ENCODE measurements around the gene ECHS1. TPM values are rescaled to one million over a fixed set of nuclear protein-coding genes. Genes with fewer than 3 reads are reported as not detected.
A peak's percentile ranks its signal among the peaks of the same experiment; 100 is the strongest.
"Not testable (repeated sequence)": the region's sequence is repeated elsewhere in the genome, so short reads cannot be mapped to it uniquely, and the experiment has no call there.

Gene ECHS1
- polyA plus RNA-seq, 2 donors, result 85.4 to 105 TPM

GRCh38 chr10:133370030-133370786 is 2.9 kb downstream of the ECHS1 start:
- no peak overlapping the region for H3K27ac ChIP-seq (ENCODE audit: low read depth in 2 of 2, low read length in 1 of 2)
- peaks cover 10 to 42% of the 10 kb centered on the region in 2 donors for H3K36me3 ChIP-seq (ENCODE audit: control insufficient read depth in 2 of 2, insufficient read depth in 2 of 2, low read length in 1 of 2)
- H3K4me3 ChIP-seq (ENCODE audit: low read depth in 1 of 2, low read length in 2 of 2), result no peak overlapping the region
- peaks cover 8 to 10% of the 10 kb centered on the region in 2 donors for H3K4me1 ChIP-seq (ENCODE audit: control insufficient read depth in 2 of 2, insufficient read depth in 2 of 2, low read length in 1 of 2)
- no peaks in the 10 kb centered on the region for H3K27me3 ChIP-seq (ENCODE audit: control insufficient read depth in 1 of 2, insufficient read depth in 2 of 2, low read length in 2 of 2)
- H3K9me3 ChIP-seq (ENCODE audit: control insufficient read depth in 2 of 2, insufficient read depth in 1 of 2, low read depth in 1 of 2, low read length in 1 of 2), result no peaks in the 10 kb centered on the region
- 91% methylated on average over 24 of the region's 24 CpGs for WGBS, 2 donors

GRCh38 chr10:133368153-133368552 is 5.0 kb downstream of the ECHS1 start:
- H3K27ac ChIP-seq (ENCODE audit: low read depth in 2 of 2, low read length in 1 of 2), result no peak overlapping the region
- H3K9me3 ChIP-seq (ENCODE audit: control insufficient read depth in 2 of 2, insufficient read depth in 1 of 2, low read depth in 1 of 2, low read length in 1 of 2), result no peaks in the 10 kb centered on the region
- H3K27me3 ChIP-seq (ENCODE audit: control insufficient read depth in 1 of 2, insufficient read depth in 2 of 2, low read length in 2 of 2), result no peaks in the 10 kb centered on the region
- H3K36me3 ChIP-seq (ENCODE audit: control insufficient read depth in 2 of 2, insufficient read depth in 2 of 2, low read length in 1 of 2), result peaks cover 10 to 48% of the 10 kb centered on the region in 2 donors
- H3K4me3 ChIP-seq (ENCODE audit: low read depth in 1 of 2, low read length in 2 of 2), result no peak overlapping the region
- WGBS, 2 donors, result 92 to 93% methylated on average over 7 of the region's 7 CpGs
- H3K4me1 ChIP-seq (ENCODE audit: control insufficient read depth in 2 of 2, insufficient read depth in 2 of 2, low read length in 1 of 2), result peaks cover 10 to 11% of the 10 kb centered on the region in 2 donors

GRCh38 chr10:133367461-133367860 is 5.7 kb downstream of the ECHS1 start:
- Histone ChIP-seq H3K4me1 (ENCODE audit: control insufficient read depth in 2 of 2, insufficient read depth in 2 of 2, low read length in 1 of 2) (peaks cover 7 to 11% of the 10 kb centered on the region in 2 donors), H3K36me3 (ENCODE audit: control insufficient read depth in 2 of 2, insufficient read depth in 2 of 2, low read length in 1 of 2) (peaks cover 10 to 54% of the 10 kb centered on the region in 2 donors)
- H3K9me3 ChIP-seq (ENCODE audit: control insufficient read depth in 2 of 2, insufficient read depth in 1 of 2, low read depth in 1 of 2, low read length in 1 of 2); H3K27ac ChIP-seq (ENCODE audit: low read depth in 2 of 2, low read length in 1 of 2); H3K4me3 ChIP-seq (ENCODE audit: low read depth in 1 of 2, low read length in 2 of 2); H3K27me3 ChIP-seq (ENCODE audit: control insufficient read depth in 1 of 2, insufficient read depth in 2 of 2, low read length in 2 of 2): not testable (repeated sequence)
- 90 to 100% methylated on average over 2 to 5 of the region's 7 CpGs for WGBS, 2 donors

GRCh38 chr10:133366751-133367150 is 6.4 kb downstream of the ECHS1 start:
- H3K27me3 ChIP-seq (ENCODE audit: control insufficient read depth in 1 of 2, insufficient read depth in 2 of 2, low read length in 2 of 2), result no peaks in the 10 kb centered on the region
- no peak overlapping the region for H3K27ac ChIP-seq (ENCODE audit: low read depth in 2 of 2, low read length in 1 of 2)
- H3K9me3 ChIP-seq (ENCODE audit: control insufficient read depth in 2 of 2, insufficient read depth in 1 of 2, low read depth in 1 of 2, low read length in 1 of 2), result no peaks in the 10 kb centered on the region
- H3K4me3 ChIP-seq (ENCODE audit: low read depth in 1 of 2, low read length in 2 of 2), result no peak overlapping the region
- peaks cover 10 to 58% of the 10 kb centered on the region in 2 donors for H3K36me3 ChIP-seq (ENCODE audit: control insufficient read depth in 2 of 2, insufficient read depth in 2 of 2, low read length in 1 of 2)
- WGBS, 2 donors, result 93 to 94% methylated on average over 13 of the region's 13 CpGs
- H3K4me1 ChIP-seq (ENCODE audit: control insufficient read depth in 2 of 2, insufficient read depth in 2 of 2, low read length in 1 of 2), result peaks cover 6 to 11% of the 10 kb centered on the region in 2 donors

GRCh38 chr10:133366130-133366478 is 7.0 kb downstream of the ECHS1 start:
- WGBS, 2 donors, result 84% methylated on average over 17 of the region's 17 CpGs
- H3K27ac ChIP-seq (ENCODE audit: low read depth in 2 of 2, low read length in 1 of 2), result no peak overlapping the region
- no peaks in the 10 kb centered on the region for H3K27me3 ChIP-seq (ENCODE audit: control insufficient read depth in 1 of 2, insufficient read depth in 2 of 2, low read length in 2 of 2)
- H3K9me3 ChIP-seq (ENCODE audit: control insufficient read depth in 2 of 2, insufficient read depth in 1 of 2, low read depth in 1 of 2, low read length in 1 of 2), result no peaks in the 10 kb centered on the region
- no peak overlapping the region for H3K4me3 ChIP-seq (ENCODE audit: low read depth in 1 of 2, low read length in 2 of 2)
- peaks cover 3 to 11% of the 10 kb centered on the region in 2 donors for H3K4me1 ChIP-seq (ENCODE audit: control insufficient read depth in 2 of 2, insufficient read depth in 2 of 2, low read length in 1 of 2)
- H3K36me3 ChIP-seq (ENCODE audit: control insufficient read depth in 2 of 2, insufficient read depth in 2 of 2, low read length in 1 of 2), result peaks cover 10 to 58% of the 10 kb centered on the region in 2 donors

GRCh38 chr10:133365461-133366129 is 7.6 kb downstream of the ECHS1 start:
- no peaks in the 10 kb centered on the region for H3K27me3 ChIP-seq (ENCODE audit: control insufficient read depth in 1 of 2, insufficient read depth in 2 of 2, low read length in 2 of 2)
- H3K36me3 ChIP-seq (ENCODE audit: control insufficient read depth in 2 of 2, insufficient read depth in 2 of 2, low read length in 1 of 2), result peaks cover 10 to 56% of the 10 kb centered on the region in 2 donors
- H3K4me1 ChIP-seq (ENCODE audit: control insufficient read depth in 2 of 2, insufficient read depth in 2 of 2, low read length in 1 of 2), result peaks cover 3 to 11% of the 10 kb centered on the region in 2 donors
- no peaks in the 10 kb centered on the region for H3K9me3 ChIP-seq (ENCODE audit: control insufficient read depth in 2 of 2, insufficient read depth in 1 of 2, low read depth in 1 of 2, low read length in 1 of 2)
- no peak overlapping the region for H3K4me3 ChIP-seq (ENCODE audit: low read depth in 1 of 2, low read length in 2 of 2)
- H3K27ac ChIP-seq (ENCODE audit: low read depth in 2 of 2, low read length in 1 of 2), result peak overlapping the region in 1 of 2 donors; percentile 65
- WGBS, 2 donors, result 59 to 71% methylated on average over 13 of the region's 13 CpGs

GRCh38 chr10:133364645-133365431 is 8.3 kb downstream of the ECHS1 start:
- Histone ChIP-seq H3K27ac (ENCODE audit: low read depth in 2 of 2, low read length in 1 of 2) (peak overlapping the region; percentile 65 to 81), H3K9me3 (ENCODE audit: control insufficient read depth in 2 of 2, insufficient read depth in 1 of 2, low read depth in 1 of 2, low read length in 1 of 2) (no peaks in the 10 kb centered on the region), H3K27me3 (ENCODE audit: control insufficient read depth in 1 of 2, insufficient read depth in 2 of 2, low read length in 2 of 2) (no peaks in the 10 kb centered on the region), H3K4me1 (ENCODE audit: control insufficient read depth in 2 of 2, insufficient read depth in 2 of 2, low read length in 1 of 2) (peaks cover 0 to 15% of the 10 kb centered on the region in 2 donors), H3K4me3 (ENCODE audit: low read depth in 1 of 2, low read length in 2 of 2) (peak overlapping the region in 1 of 2 donors; percentile 5), H3K36me3 (ENCODE audit: control insufficient read depth in 2 of 2, insufficient read depth in 2 of 2, low read length in 1 of 2) (peaks cover 5 to 48% of the 10 kb centered on the region in 2 donors)
- 58 to 62% methylated on average over 29 of the region's 29 CpGs for WGBS, 2 donors

- no peak overlapping the region for H3K4me3 ChIP-seq (ENCODE audit: low read depth in 1 of 2, low read length in 2 of 2)
- peaks cover 5 to 34% of the 10 kb centered on the region in 2 donors for H3K36me3 ChIP-seq (ENCODE audit: control insufficient read depth in 2 of 2, insufficient read depth in 2 of 2, low read length in 1 of 2)
- no peaks in the 10 kb centered on the region for H3K9me3 ChIP-seq (ENCODE audit: control insufficient read depth in 2 of 2, insufficient read depth in 1 of 2, low read depth in 1 of 2, low read length in 1 of 2)
- H3K27me3 ChIP-seq (ENCODE audit: control insufficient read depth in 1 of 2, insufficient read depth in 2 of 2, low read length in 2 of 2), result no peaks in the 10 kb centered on the region
- peaks cover 0 to 15% of the 10 kb centered on the region in 2 donors for H3K4me1 ChIP-seq (ENCODE audit: control insufficient read depth in 2 of 2, insufficient read depth in 2 of 2, low read length in 1 of 2)
- no peak overlapping the region for H3K27ac ChIP-seq (ENCODE audit: low read depth in 2 of 2, low read length in 1 of 2)
- 91 to 97% methylated on average over 13 of the region's 13 CpGs for WGBS, 2 donors
These were observed 10.3 kb downstream of the ECHS1 start for GRCh38 chr10:133362846-133363245.

- 78 to 80% methylated on average over 18 of the region's 18 CpGs for WGBS, 2 donors
- no peak overlapping the region for H3K4me3 ChIP-seq (ENCODE audit: low read depth in 1 of 2, low read length in 2 of 2)
- no peaks in the 10 kb centered on the region for H3K27me3 ChIP-seq (ENCODE audit: control insufficient read depth in 1 of 2, insufficient read depth in 2 of 2, low read length in 2 of 2)
- no peaks in the 10 kb centered on the region for H3K9me3 ChIP-seq (ENCODE audit: control insufficient read depth in 2 of 2, insufficient read depth in 1 of 2, low read depth in 1 of 2, low read length in 1 of 2)
- H3K4me1 ChIP-seq (ENCODE audit: control insufficient read depth in 2 of 2, insufficient read depth in 2 of 2, low read length in 1 of 2), result peaks cover 0 to 20% of the 10 kb centered on the region in 2 donors
- peaks cover 5 to 33% of the 10 kb centered on the region in 2 donors for H3K36me3 ChIP-seq (ENCODE audit: control insufficient read depth in 2 of 2, insufficient read depth in 2 of 2, low read length in 1 of 2)
- H3K27ac ChIP-seq (ENCODE audit: low read depth in 2 of 2, low read length in 1 of 2), result no peak overlapping the region
These were observed 11.2 kb downstream of the ECHS1 start for GRCh38 chr10:133361773-133362441.
